GM21786 (cell line): ENCODE results near the gene ARHGEF25.

Experiments
- ATAC-seq: cut with Tn5 transposase; IDR thresholded peaks from one replicate; pipeline ENCODE4 v1.9.1; 2021; ENCODE audit not compliant: unreplicated experiment

Gene ARHGEF25

GRCh38 chr12:57620936-57621496 is 9.8 kb downstream of the ARHGEF25 start:
- no peak for ATAC-seq

GRCh38 chr12:57621497-57622292 is 10.5 kb downstream of the ARHGEF25 start:
- ATAC-seq = peak; percentile 50

GRCh38 chr12:57622293-57623245 is 11.3 kb downstream of the ARHGEF25 start:
- no peak for ATAC-seq

GRCh38 chr12:57623385-57623784 is 12.2 kb downstream of the ARHGEF25 start:
- no peak for ATAC-seq

- ATAC-seq = no peak
Observed at GRCh38 chr12:57623811-57624390, 12.7 kb downstream of the ARHGEF25 start.

DNA sequence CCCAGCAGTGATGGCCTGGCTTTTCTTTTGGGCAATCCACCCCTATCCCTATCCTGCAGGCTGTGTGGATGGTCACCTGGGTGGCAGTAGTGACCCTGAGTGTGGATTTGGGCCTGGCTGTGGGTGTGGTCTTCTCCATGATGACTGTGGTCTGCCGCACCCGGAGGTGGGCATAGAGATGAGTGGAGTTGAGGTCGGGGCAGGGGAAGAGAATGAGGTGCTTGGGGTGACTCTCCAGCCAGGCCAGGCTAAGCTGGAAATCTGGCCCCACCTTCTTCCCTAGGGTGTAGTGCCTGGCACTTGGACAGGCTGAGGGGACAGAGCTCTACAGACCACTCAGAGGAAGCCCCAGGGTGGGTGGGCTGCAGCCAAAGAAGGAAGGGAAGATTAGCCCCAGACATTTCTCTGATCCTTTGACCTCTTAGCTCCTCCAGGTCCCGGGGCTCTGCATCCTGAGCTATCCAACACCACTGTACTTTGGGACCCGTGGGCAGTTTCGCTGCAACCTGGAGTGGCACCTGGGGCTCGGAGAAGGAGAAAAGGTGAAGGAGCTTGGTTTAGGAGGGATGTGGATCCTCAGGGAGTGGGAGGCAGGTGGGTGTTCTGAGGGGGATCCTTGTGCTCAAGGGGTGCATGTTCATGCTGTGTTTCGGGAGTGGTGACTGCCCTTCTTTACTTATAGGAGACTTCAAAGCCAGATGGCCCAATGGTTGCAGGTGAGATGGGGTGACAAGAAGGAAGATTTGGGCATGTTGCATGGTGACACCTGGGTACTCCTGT is 13.4 kb downstream of the ARHGEF25 start:
- no peak for ATAC-seq

- no peak for ATAC-seq
Observed at GRCh38 chr12:57625261-57626032, 14.2 kb downstream of the ARHGEF25 start.

GRCh38 chr12:57626111-57626920 is 15.1 kb downstream of the ARHGEF25 start:
- ATAC-seq = no peak

DNA sequence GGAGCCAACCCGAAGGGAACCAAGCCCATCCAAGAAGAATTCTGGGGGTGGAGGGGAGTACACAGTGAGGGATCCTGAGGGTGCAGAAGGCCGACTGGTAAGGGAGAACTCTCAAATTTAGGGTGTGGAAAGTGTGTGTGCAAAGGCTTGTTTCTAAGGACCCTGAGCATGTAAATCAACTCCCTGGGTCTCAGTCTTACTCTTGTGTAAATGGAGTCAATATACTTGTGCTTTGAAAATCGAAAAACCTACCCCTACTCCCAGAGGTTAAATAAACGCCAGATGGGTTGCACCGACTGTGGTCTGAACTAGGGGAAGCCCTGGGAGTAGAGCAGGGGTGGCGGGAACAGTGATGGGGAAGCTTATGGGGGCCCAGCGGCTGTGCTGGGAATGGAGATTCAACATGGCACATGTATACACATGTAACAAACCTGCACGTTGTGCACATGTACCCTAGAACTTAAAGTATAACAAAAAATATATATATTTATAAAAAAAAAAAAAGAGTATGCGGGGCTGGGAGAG is 15.7 kb downstream of the ARHGEF25 start:
- no peak for ATAC-seq

DNA sequence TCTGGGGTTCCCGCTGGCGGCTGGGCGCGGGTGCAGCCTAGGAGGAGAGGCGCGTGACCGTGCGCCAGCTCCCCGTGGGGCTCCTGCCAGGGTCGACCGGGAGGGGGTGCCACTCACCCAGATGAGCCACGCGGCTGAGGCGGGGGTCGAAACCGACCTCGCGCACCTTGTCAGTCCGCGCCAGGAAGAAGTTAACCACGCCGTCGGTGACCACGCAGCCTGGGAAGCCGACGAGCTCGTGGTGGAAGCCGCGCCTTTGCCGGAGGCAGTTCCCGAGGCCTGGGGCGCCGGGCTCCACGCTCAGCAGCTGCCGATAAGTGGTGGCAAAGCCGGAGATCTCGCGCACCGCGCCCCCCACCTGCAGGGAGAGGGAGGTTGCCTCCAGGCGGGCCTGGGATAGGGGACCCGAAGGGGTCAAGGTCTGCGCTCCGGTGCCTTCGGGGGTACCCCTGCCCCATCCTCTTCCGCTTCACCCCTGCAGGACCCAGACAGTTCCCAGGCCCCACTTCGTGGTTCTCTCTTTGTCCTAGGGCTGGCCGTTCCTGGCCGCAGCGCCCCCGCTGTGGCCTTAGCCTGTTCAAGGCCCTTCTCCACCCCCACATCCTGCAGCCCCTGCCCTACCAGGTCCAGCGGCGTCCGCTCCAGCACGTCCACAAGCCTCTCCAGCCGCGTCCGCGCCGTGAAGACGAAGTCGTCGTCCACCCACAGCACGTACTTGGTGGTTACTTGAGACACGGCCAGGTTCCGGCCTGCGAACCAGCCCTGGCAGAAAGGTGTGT is 16.5 kb downstream of the ARHGEF25 start:
- no peak for ATAC-seq

GRCh38 chr12:57628280-57629191 is 17.3 kb downstream of the ARHGEF25 start:
- no peak for ATAC-seq

- ATAC-seq = no peak
Observed at GRCh38 chr12:57629897-57630471, 18.7 kb downstream of the ARHGEF25 start.

- ATAC-seq = no peak
Observed at GRCh38 chr12:57630891-57631433, 19.7 kb downstream of the ARHGEF25 start.

DNA sequence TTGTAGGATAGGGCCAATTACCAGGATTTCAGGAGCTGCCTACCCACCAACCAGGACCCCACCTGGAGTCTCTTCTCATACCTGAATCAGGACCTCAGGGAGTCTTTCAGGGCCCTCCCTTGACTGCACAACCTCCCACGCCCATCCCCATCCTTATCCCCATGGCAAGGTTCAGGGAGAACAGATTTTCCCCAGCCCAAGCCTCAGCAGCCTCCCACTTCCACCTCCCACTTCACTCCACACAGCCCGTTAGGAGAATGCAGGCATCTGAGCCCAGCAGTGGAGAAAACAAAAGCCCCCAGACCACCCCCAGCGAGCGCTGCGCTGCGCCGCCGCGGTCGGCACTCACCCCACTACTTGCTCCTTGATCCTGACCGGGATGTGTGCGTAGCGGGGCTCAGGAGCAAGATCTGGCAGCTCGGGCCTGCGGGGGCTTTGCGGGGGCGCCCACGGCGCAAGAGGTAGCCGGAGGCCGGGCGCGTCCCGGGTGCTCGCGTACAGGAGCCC is 20.4 kb downstream of the ARHGEF25 start:
- ATAC-seq = no peak

DNA sequence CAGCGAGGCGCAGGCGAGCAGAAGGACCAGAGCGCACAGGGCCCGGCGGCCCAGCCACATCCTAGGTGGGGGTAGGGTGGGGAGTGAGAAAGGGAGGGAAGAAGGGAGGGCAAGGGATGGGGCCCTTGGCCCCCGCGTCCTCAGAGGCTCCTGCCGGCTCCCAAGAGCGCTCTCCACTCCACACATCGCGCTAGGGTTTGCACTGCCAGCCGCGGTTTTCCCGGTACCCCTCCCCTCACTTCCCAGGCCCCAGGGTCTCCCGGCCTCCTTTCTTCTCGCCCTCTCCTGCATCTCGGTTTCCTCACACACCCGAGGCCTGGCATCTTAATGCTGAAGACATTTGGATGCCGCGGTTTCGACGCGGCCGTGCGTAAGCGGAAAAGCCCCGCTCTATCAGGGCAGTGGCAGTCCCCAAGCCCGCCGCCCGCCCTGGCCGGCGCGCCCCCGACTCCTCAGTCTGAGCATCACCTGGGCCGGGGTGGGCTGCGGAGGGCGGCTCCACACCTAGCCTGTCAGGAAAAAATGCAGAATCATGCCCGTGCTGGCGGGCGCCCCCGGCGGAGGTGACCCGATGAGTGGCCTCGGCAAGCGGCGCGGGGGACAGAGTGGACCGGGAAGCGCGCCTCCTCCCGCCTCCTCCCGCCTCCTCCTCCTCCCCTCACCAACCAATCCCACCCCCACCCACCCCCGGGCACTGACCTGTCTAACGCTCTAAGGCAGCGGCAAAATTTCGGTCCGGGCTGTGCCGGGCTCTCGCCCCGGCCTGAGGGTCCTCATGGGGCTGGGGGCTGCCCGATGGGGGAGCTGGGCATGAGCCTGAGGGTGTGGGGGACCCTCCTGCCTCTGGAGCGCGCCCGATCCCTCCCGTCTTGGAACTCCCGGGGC is 21.1 kb downstream of the ARHGEF25 start:
- no peak for ATAC-seq
